ENCODE measurements around the gene TSHR.
A peak's percentile ranks its signal among the peaks of the same experiment; 100 is the strongest.

The TSHR gene

DNA sequence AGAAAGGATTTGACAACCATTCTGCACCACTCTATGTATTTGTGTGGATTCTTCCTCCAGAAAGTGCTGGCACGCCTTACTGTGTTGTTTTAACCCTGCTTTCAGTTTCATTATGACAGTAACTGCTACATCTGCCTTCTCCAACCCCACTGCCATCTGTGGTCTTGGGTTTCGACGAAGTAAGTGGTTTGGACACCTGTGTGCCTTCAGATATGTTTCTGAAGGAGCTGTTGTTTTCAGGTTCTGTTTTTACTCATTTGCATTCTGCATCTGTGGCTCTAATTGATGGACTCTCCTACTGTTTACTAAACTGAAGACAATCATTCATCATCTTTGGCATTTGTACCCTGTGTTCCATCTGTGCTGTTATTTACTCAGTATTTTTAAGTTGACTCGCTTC, 4.1 kb downstream of the TSHR start:
- H3K36me3 Mint-ChIP-seq (ENCODE audit: low read depth) = no peaks in the 10 kb centered on the region
- DNase-seq (peak; percentile 34), ATAC-seq (peak; percentile 92)
- H3K9me3 Mint-ChIP-seq = no peaks in the 10 kb centered on the region
- H3K4me3 Mint-ChIP-seq = peak overlapping the region; percentile 61
- peaks cover 39% of the 10 kb centered on the region for H3K4me1 Mint-ChIP-seq
- peaks cover 12% of the 10 kb centered on the region for H3K27me3 Mint-ChIP-seq
- peak overlapping the region; percentile 84 for H3K27ac Mint-ChIP-seq

DNA sequence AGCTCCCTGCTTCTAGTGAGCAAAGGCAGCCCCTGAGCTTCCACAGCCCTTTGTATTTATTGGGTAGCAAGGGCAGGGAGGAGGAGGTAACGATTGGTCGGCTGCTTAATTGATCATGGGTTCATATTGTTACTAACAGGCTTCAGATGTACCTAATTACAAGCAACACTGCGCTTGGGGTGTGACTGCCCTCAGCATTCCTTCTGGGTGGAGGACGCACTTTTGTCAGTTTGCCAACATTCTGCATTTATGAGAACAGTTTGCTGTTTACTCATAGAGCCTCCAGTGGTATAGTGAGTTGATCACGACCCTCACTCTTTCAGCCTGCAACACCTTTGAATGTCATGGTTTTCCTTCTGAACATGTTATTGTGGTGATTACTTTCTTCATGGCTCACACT, 9.6 kb downstream of the TSHR start:
- ATAC-seq (no peak), DNase-seq (no peak)
- H3K9me3 Mint-ChIP-seq = no peaks in the 10 kb centered on the region
- no peaks in the 10 kb centered on the region for H3K27me3 Mint-ChIP-seq
- H3K4me1 Mint-ChIP-seq = peaks cover 4% of the 10 kb centered on the region
- no peaks in the 10 kb centered on the region for H3K36me3 Mint-ChIP-seq (ENCODE audit: low read depth)
- no peak overlapping the region for H3K4me3 Mint-ChIP-seq
- H3K27ac Mint-ChIP-seq = no peak overlapping the region

DNA sequence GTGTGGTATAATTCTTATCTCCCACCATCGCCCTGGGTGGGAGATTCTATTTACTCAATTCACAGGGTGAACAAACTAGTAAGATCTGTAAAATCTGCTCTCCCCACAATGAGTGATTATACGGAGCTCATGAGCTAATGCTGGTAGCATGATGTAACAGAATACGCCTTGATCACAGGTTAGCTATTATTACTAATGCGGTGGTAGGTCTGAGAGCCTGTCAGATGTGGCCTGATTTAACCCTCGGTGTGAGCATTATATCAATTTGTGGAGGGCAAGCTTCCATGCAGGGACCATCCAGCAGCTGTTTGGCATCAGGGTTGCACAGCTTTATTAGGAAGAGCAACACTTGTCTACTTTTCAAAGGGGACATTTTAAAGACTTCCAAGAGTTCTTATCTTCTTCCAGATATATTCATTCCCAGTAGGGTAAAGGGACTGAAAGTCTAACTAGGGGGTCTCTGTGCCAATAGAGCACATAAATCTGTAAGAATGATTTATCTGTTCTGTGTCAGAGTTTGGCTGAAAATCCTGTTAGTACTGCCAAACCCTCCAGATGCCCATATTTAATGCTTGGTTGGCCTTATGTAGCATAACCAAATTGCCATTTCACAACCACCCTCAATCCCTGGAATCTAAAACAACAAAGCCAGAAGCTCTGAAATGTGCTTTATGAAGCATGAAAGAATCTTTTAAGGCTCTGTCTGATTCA, 18.7 kb downstream of the TSHR start:
- H3K27ac Mint-ChIP-seq = no peak overlapping the region

DNA sequence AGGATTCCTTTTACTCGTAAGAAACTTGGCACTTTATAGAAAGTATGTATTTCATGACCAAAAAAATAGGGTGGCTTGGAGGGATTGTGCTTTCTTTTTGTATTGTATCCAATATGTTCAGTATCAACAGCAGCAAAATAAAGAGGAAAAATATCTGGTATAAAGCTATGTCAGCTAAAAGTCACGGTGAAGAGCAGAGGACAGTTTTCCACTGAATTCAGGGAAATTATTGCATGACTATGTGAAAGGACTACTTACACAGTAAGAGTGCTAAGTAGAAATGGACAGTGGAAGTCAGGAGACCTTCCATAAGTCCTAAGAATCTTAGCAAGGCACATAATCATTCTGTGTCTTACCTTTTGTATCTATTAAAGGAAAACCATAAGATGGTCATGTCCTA, 19.3 kb downstream of the TSHR start:
- peaks cover 7% of the 10 kb centered on the region for H3K27me3 Mint-ChIP-seq
- H3K36me3 Mint-ChIP-seq (ENCODE audit: low read depth) = no peaks in the 10 kb centered on the region
- H3K9me3 Mint-ChIP-seq = no peaks in the 10 kb centered on the region
- H3K4me1 Mint-ChIP-seq = peaks cover 6% of the 10 kb centered on the region
- H3K4me3 Mint-ChIP-seq = no peak overlapping the region
- no peak overlapping the region for H3K27ac Mint-ChIP-seq
- DNase-seq (no peak), ATAC-seq (no peak)

More for the DNA sequence above, 18.7 kb downstream of the TSHR start:
- Mint-ChIP-seq H3K9me3 (no peaks in the 10 kb centered on the region), H3K4me3 (no peak overlapping the region), H3K36me3 (ENCODE audit: low read depth) (no peaks in the 10 kb centered on the region), H3K4me1 (peaks cover 6% of the 10 kb centered on the region), H3K27me3 (peaks cover 7% of the 10 kb centered on the region)
- ATAC-seq = no peak
- DNase-seq = no peak

DNA sequence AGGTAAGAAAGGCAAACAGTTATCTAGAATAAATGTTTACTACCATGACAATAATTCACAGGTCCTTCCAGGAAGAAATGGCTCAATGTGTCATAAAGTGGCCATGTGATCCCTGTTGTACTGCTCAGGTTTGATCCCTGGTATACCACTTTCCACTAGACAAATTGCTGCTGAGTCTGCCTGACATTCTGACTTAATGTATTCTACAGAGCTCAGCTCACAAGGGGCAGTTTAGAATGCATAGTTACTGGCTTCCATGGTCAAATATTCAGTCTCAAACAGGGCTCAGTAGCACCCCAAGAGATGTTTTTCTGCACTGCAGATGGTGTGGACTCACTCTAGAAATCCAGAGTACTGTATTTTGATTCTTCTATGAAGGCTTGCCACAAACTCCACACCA, 21.8 kb downstream of the TSHR start:
- Mint-ChIP-seq H3K27me3 (peaks cover 9% of the 10 kb centered on the region), H3K4me1 (peaks cover 6% of the 10 kb centered on the region), H3K9me3 (no peaks in the 10 kb centered on the region), H3K4me3 (no peak overlapping the region), H3K36me3 (ENCODE audit: low read depth) (no peaks in the 10 kb centered on the region), H3K27ac (no peak overlapping the region)
- DNase-seq = no peak
- ATAC-seq = peak; percentile 21

DNA sequence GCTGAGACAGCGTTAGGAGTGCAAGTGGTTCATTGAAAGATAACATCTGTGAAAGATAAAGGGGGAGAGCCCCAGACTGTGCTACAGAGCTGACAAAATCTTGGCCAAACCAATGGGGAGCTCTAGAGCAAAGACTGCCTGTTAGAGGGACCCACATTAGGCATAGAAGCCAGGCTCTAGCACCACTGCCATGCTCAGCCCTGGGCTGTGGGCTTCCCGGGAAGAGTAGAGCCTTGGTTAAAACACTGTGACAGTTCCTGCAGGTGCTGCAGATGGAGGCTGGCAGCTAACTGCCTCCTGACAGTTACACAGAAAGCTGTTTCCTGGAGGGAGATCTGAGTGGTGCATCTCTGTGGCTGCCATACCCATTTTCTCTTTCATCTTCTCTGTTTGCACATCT, 23.0 kb downstream of the TSHR start:
- DNase-seq (no peak), ATAC-seq (peak; percentile 69)
- peaks cover 6% of the 10 kb centered on the region for H3K4me1 Mint-ChIP-seq
- no peak overlapping the region for H3K4me3 Mint-ChIP-seq
- H3K9me3 Mint-ChIP-seq = no peaks in the 10 kb centered on the region
- no peak overlapping the region for H3K27ac Mint-ChIP-seq
- H3K27me3 Mint-ChIP-seq = peaks cover 7% of the 10 kb centered on the region
- no peaks in the 10 kb centered on the region for H3K36me3 Mint-ChIP-seq (ENCODE audit: low read depth)

DNA sequence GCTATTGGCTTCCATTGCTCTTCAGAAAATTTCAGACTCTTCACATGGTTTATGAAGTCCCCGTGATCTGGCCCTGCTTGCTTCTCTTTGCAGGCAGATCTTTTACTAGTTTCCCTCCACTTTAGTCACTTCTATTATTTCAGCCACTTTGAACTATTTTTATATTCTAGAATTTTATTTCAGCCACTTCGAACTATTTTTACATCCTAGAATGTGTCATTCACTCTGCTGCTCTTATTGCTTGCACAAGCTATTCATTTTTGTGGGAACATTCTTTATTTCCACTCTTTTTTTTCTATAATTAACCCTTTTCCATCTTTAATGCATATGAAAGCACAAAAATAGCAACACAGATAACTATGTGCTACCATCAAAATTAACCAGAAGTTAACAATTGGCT, 24.5 kb downstream of the TSHR start:
- H3K4me1 Mint-ChIP-seq = peaks cover 2% of the 10 kb centered on the region
- H3K27me3 Mint-ChIP-seq = peaks cover 5% of the 10 kb centered on the region
- ATAC-seq (no peak), DNase-seq (no peak)
- H3K36me3 Mint-ChIP-seq (ENCODE audit: low read depth) = no peaks in the 10 kb centered on the region
- no peak overlapping the region for H3K4me3 Mint-ChIP-seq
- H3K27ac Mint-ChIP-seq = no peak overlapping the region
- H3K9me3 Mint-ChIP-seq = no peaks in the 10 kb centered on the region

DNA sequence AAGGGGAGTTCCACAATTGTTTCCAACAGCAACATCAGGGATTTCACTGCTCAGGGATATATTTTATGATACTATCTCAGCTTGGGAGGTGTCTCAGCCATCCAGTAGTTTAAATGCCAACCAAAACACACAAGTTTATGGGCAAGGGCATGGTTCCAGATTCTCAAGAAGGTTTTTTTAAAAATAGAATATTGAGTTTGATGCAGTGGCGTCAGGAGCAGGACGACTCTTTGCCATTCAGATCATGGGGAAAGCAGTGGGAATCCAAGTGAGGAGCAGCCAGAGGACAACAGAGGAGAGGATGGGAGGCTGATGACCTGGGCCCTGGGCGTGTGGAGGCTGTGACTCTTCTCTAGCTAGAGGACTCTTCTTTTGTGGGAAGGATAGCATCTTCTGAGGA, 25.7 kb downstream of the TSHR start:
- Mint-ChIP-seq H3K27me3 (peaks cover 5% of the 10 kb centered on the region), H3K9me3 (no peaks in the 10 kb centered on the region)
- no peak for ATAC-seq

DNA sequence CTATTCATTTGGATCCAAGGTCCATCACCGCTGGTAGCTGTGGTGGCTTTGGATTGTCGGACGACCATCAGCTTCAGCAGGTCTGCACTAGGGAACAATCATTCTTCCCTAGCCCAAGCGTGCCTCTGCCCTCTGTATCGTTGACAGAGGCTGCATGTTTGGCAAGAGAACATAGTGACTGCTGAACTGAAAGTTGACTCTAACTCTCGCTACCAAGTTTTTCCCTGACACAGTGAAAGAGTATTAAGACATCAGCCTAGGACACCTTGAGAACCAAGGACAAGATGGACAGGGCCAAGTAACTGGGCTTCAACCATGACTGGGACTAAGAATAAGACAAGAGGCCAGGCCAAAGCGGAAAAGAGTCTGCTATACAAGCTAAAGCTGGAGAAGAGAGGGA, 26.3 kb downstream of the TSHR start:
- Mint-ChIP-seq H3K9me3 (no peaks in the 10 kb centered on the region), H3K27ac (no peak overlapping the region)

More for the DNA sequence above, 25.7 kb downstream of the TSHR start:
- DNase-seq = no peak
- peaks cover 2% of the 10 kb centered on the region for H3K4me1 Mint-ChIP-seq
- H3K27ac Mint-ChIP-seq = no peak overlapping the region
- no peaks in the 10 kb centered on the region for H3K36me3 Mint-ChIP-seq (ENCODE audit: low read depth)
- H3K4me3 Mint-ChIP-seq = no peak overlapping the region

DNA sequence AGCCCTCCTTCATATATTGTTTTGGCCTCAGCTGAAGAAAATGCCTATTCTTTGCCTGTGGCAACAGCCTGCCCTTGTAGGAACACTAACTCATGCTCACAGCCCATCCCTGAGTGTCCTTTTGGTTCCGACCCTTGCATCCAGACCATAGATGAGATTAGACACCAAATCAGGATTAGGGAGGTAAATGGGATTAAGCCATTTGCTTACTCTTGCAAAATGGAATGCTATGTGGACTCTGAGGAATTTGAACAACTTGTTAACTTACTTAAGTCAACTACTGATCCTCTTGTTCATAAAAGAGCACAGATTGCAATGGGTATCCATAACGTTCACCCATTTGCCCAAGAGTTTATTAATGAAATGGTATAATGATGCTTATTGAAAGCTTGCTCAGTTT, 27.3 kb downstream of the TSHR start:
- no peak overlapping the region for H3K4me3 Mint-ChIP-seq
- H3K27ac Mint-ChIP-seq = no peak overlapping the region
- peaks cover 2% of the 10 kb centered on the region for H3K4me1 Mint-ChIP-seq
- no peak for ATAC-seq
- no peaks in the 10 kb centered on the region for H3K9me3 Mint-ChIP-seq
- DNase-seq = no peak
- H3K27me3 Mint-ChIP-seq = peaks cover 5% of the 10 kb centered on the region
- no peaks in the 10 kb centered on the region for H3K36me3 Mint-ChIP-seq (ENCODE audit: low read depth)

More for the DNA sequence above, 26.3 kb downstream of the TSHR start:
- Mint-ChIP-seq H3K27me3 (peaks cover 5% of the 10 kb centered on the region), H3K4me3 (no peak overlapping the region), H3K4me1 (peaks cover 2% of the 10 kb centered on the region), H3K36me3 (ENCODE audit: low read depth) (no peaks in the 10 kb centered on the region)
- ATAC-seq (no peak), DNase-seq (no peak)

DNA sequence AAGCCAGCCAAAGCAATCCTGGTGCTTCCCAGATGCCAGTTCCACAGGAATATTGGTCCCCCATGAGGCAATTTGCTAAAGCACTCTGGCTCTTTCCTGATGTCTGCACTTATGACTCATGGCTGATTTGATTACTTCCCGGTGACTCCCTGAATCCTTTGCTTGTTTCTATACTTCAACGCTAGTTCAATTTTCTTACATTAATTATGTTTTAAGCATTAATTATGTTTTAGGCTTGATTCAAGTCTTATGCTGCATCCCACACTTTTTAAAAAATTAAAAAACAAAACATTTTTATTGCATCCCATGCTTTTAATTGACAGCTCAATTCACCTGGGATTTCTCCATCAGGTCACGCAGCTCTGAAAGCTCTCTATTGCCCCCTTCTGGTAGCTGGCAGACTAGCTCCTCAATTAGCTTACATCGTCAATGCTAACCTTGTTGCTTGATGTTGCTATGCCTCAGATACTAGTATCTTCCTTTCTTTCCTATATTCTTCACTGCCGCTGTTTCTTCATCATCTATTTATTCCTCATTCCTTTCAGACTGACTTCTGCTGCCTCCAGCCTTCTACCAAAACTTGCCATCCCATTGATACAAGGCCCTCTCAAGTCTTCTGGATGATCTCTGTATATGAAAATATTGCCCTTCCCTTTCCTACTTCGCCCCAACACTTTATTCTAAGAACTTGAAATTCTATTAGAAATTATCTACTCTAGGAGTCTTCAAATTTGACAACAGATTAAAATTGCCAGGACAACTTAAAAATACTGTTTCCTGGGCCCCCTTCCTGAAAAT, 32.0 kb downstream of the TSHR start:
- Mint-ChIP-seq H3K4me1 (no peaks in the 10 kb centered on the region), H3K4me3 (no peak overlapping the region), H3K27ac (no peak overlapping the region), H3K36me3 (ENCODE audit: low read depth) (no peaks in the 10 kb centered on the region), H3K27me3 (peaks cover 10% of the 10 kb centered on the region), H3K9me3 (no peaks in the 10 kb centered on the region)
- DNase-seq (peak; percentile 63), ATAC-seq (no peak)

DNA sequence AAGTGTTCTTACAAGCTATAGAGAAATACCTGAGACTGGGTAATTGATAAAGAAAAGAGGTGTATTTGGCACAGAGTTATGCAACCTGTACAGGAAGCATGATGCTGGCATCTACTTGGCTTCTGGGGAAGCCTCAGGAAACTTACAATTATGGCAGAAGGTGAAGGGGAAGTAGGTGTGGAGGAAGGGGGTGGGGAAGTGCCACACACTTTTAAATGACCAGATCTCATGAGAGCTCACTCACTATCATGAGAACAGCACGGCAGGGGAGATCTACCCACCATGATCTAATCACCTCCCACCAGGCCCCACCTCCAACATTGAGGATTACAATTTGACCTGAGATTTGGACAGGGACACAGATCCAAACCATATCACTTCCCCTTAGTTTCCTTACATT, 32.8 kb downstream of the TSHR start:
- no peaks in the 10 kb centered on the region for H3K4me1 Mint-ChIP-seq
- H3K36me3 Mint-ChIP-seq (ENCODE audit: low read depth) = no peaks in the 10 kb centered on the region
- no peak overlapping the region for H3K4me3 Mint-ChIP-seq
- H3K27me3 Mint-ChIP-seq = peaks cover 10% of the 10 kb centered on the region
- no peak overlapping the region for H3K27ac Mint-ChIP-seq
- no peaks in the 10 kb centered on the region for H3K9me3 Mint-ChIP-seq
- ATAC-seq (no peak), DNase-seq (no peak)

DNA sequence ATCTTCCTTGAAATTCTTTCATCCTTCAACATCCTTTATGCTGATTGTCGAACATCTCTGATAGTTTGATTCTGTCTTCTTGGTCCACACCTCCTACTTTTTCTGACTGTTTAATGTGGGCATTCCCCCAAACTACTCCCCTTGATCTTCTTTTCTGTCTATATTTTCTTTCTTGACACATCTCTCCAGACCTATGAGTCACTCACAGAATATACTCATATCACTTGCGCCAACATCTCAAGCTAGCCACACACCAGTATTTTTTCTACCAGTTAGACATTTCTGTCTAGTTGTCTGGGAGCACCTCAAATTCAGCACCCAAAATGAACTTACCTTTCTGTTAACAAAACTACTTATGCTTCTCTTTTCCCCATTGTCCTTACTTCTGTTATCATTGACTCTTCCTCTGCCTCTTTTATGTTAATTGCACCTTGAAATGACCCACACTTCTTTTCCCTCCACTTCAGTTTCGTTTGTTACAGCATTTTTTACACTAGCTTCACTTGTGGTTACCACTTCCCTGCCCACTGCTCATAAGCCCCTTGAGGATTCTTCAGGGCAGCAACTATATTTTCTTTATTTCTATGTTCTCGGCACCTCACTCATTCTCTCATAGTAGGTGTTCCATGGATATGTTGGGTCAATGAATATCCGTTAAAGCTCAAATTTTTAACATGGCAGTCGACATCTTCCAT, 33.5 kb downstream of the TSHR start:
- no peak overlapping the region for H3K4me3 Mint-ChIP-seq
- H3K27ac Mint-ChIP-seq = no peak overlapping the region
- no peaks in the 10 kb centered on the region for H3K4me1 Mint-ChIP-seq
- no peaks in the 10 kb centered on the region for H3K36me3 Mint-ChIP-seq (ENCODE audit: low read depth)
- peaks cover 10% of the 10 kb centered on the region for H3K27me3 Mint-ChIP-seq
- no peaks in the 10 kb centered on the region for H3K9me3 Mint-ChIP-seq
- ATAC-seq (peak; percentile 95), DNase-seq (no peak)

DNA sequence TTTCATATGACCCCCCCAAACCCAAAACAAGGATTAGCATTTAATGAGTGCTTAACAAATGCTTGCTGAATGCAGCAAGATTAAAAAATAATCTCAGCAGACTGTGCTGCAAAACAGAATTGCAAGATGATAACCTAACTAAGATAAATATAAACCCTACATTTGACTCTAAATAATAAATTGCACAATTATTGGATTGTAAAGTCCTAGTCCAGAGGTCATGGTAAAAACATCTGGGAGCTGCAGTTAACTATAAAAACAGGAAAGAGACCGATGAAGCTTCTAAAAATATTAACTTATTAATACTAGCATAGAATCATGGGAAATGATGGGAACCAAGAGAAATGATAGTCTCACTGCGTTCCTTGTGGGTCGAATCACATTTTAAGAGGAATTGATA, 37.2 kb downstream of the TSHR start:
- H3K9me3 Mint-ChIP-seq = no peaks in the 10 kb centered on the region
- H3K27ac Mint-ChIP-seq = no peak overlapping the region
- H3K27me3 Mint-ChIP-seq = peaks cover 20% of the 10 kb centered on the region
- peaks cover 6% of the 10 kb centered on the region for H3K4me1 Mint-ChIP-seq
- H3K36me3 Mint-ChIP-seq (ENCODE audit: low read depth) = no peaks in the 10 kb centered on the region
- DNase-seq = no peak
- no peak for ATAC-seq
- H3K4me3 Mint-ChIP-seq = no peak overlapping the region

Data from activated naive CD8-positive, alpha-beta T cell treated with anti-CD3 and anti-CD28 coated beads, Interleukin-2, amount 50 U/mL, for 24 hours (primary cell).